Smooth muscle cell (in vitro differentiated cells): ENCODE data around the gene RILPL1. TPM values are rescaled to one million over a fixed set of nuclear protein-coding genes. Genes with fewer than 3 reads are reported as not detected.
"Not testable (repeated sequence)": the region's sequence is repeated elsewhere in the genome, so short reads cannot be mapped to it uniquely, and the experiment has no call there.

Source experiments
- DNase-seq: peaks from one replicate; lab custom pipeline; 2025; ENCODE audit not compliant: unreplicated experiment; lab: John Stamatoyannopoulos, UW
- H2AFZ ChIP-seq: fragments of 200-600 bp; sonication (generic); 2 replicates; pipeline ENCODE4 v1.6.0; 2016; ENCODE audit warnings: antibody characterized with exemption, low read depth, mild to moderate bottlenecking
- H3F3A ChIP-seq: fragments of 200-600 bp; sonication (generic); 2 replicates; pipeline ENCODE4 v1.6.0; 2017; ENCODE audit warnings: antibody characterized with exemption, low read depth
- H3K27ac ChIP-seq: fragments of 200-600 bp; sonication (generic); 2 replicates; pipeline ENCODE4 v1.5.1; 2016; ENCODE audit warnings: low read depth, mild to moderate bottlenecking
- H3K27me3 ChIP-seq: fragments of 200-600 bp; sonication (generic); 2 replicates; pipeline ENCODE4 v1.6.1; 2016; ENCODE audit warnings: low read depth, mild to moderate bottlenecking
- H3K36me3 ChIP-seq: fragments of 200-600 bp; sonication (generic); 2 replicates; pipeline ENCODE4 v1.5.1; 2016; ENCODE audit warnings: low read depth
- H3K4me1 ChIP-seq: fragments of 200-600 bp; sonication (generic); 2 replicates; pipeline ENCODE4 v1.5.1; 2016; ENCODE audit warnings: low read depth
- H3K4me2 ChIP-seq: fragments of 200-600 bp; sonication (generic); 2 replicates; pipeline ENCODE4 v1.6.0; 2016; ENCODE audit warnings: mild to moderate bottlenecking
- H3K4me3 ChIP-seq: fragments of 200-600 bp; sonication (generic); 2 replicates; pipeline ENCODE4 v1.5.1; 2016; ENCODE audit warnings: mild to moderate bottlenecking
- H3K79me2 ChIP-seq: fragments of 200-600 bp; sonication (generic); 2 replicates; pipeline ENCODE4 v1.6.0; 2016; ENCODE audit warnings: low read depth, mild to moderate bottlenecking
- H3K9ac ChIP-seq: fragments of 200-600 bp; sonication (generic); 2 replicates; pipeline ENCODE4 v1.6.0; 2016; ENCODE audit warnings: low read depth
- H3K9me3 ChIP-seq: fragments of 200-600 bp; sonication (generic); replicated peaks from 2 replicates; pipeline ENCODE4 v1.5.1; 2016; ENCODE audit warnings: low read depth
- H4K20me1 ChIP-seq: fragments of 200-600 bp; sonication (generic); 2 replicates; pipeline ENCODE4 v1.6.0; 2016; ENCODE audit warnings: low read depth
- WGBS: methylation state at CpG from one replicate; pipeline ENCODE4 v1.1.7; 2016; ENCODE audit warnings: low lambda C conversion rate; 5-methylcytosine and 5-hydroxymethylcytosine counted together
- polyA plus RNA-seq: library from polyadenylated mRNA; unstranded; fragments of >200 nt; fragmentation: Nextera tagmentation; extraction: Ambion mirVana; gene quantifications from 2 replicates; pipeline ENCODE4 v1.2.1, GENCODE V29; 2016
- total RNA-seq: library from RNA; depleted of rRNA; stranded (reverse); fragments of >200 nt; gene quantifications from 2 replicates; pipeline ENCODE4 v1.2.3, GENCODE V29; 2014
- TF ChIP-seq, protein P1 (sequence below): fragments of 200-600 bp; sonication (generic); IDR thresholded peaks from 2 replicates; pipeline ENCODE4 v1.5.1; 2017; ENCODE audit warnings: borderline replicate concordance, mild to moderate bottlenecking, antibody characterized with exemption; ENCODE audit not compliant: insufficient read depth, poor library complexity, severe bottlenecking

Gene RILPL1
- 13.2 and 17.9 TPM in 2 replicates for total RNA-seq
- 29.8 and 36.3 TPM in 2 replicates for polyA plus RNA-seq

DNA sequence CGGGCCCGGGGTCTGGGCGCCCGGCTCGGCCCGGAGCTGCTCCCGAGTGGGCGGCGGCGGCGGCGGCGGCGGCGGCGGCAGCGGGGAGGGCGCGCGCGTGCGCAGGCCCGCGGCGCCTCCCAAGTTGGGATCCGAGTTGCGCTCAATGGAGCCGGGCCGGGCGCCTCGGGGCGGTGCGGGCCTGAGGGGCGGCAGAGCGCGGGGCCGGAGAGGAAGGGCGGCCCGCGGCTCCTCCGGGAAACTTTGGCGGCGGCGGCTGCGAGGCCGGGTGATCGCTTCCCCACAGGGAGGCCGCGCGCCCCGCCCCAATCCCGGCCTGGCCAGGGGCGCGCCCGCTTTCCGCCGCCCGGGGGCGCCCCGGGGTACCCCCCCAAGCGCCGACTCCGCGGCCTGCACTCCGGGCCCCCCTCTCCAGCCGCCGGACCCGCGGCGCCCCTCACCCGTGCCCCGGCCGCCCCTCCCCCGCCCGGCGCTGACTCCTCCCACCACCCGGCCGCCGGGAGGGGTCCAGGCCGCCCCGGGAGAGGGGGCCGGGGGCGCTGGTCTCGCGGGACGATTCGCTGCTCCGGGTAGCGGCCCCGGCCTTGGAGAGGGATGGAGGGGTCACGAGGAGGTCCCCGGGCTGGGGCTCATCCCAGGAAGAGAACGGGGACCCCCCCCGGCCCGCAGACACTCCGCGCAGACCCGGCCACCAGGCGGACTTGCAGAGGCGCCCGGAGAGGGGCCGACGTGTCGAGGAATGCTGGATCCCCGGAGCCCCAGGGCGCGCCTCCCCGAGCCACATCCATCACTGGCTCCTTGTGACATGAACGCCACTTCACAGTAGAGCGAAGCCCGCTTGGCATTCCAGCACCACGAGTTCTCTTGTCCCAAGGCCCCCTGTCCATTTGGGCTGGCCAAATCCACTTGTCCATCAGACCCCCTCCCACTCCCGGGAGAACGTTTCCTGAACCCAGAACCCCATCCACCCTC is at the start of gene RILPL1:
Gene RILPL1, minus strand, starts transcription at position 48 of the 972 bp plus-strand sequence. CDS start 237 bp downstream, outside the sequence.
- H2AFZ ChIP-seq, result peak within 1 kb of the TSS; percentile 93
- H3K4me3 ChIP-seq, result peak within 1 kb of the TSS; percentile 85
- peaks cover 4% of the 10 kb centered on the region for H3F3A ChIP-seq
- TF ChIP-seq, protein P1, sequence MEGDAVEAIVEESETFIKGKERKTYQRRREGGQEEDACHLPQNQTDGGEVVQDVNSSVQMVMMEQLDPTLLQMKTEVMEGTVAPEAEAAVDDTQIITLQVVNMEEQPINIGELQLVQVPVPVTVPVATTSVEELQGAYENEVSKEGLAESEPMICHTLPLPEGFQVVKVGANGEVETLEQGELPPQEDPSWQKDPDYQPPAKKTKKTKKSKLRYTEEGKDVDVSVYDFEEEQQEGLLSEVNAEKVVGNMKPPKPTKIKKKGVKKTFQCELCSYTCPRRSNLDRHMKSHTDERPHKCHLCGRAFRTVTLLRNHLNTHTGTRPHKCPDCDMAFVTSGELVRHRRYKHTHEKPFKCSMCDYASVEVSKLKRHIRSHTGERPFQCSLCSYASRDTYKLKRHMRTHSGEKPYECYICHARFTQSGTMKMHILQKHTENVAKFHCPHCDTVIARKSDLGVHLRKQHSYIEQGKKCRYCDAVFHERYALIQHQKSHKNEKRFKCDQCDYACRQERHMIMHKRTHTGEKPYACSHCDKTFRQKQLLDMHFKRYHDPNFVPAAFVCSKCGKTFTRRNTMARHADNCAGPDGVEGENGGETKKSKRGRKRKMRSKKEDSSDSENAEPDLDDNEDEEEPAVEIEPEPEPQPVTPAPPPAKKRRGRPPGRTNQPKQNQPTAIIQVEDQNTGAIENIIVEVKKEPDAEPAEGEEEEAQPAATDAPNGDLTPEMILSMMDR, result peak; percentile 31
- no peaks in the 10 kb centered on the region for H3K9me3 ChIP-seq
- H3K27ac ChIP-seq, result peak within 1 kb of the TSS; percentile 38
- peak within 1 kb of the TSS; percentile 43 for H3K9ac ChIP-seq
- no peaks in the 10 kb centered on the region for H4K20me1 ChIP-seq
- H3K4me1 ChIP-seq, result peaks cover 17% of the 10 kb centered on the region
- H3K79me2 ChIP-seq, result peaks cover 16% of the 10 kb centered on the region
- peak within 1 kb of the TSS; percentile 95 for H3K4me2 ChIP-seq
- no peaks in the 10 kb centered on the region for H3K36me3 ChIP-seq
- no peaks in the 10 kb centered on the region for H3K27me3 ChIP-seq
- WGBS, result 2% methylated on average over 9 of the region's 114 CpGs
- DNase-seq, result peak; percentile 61

DNA sequence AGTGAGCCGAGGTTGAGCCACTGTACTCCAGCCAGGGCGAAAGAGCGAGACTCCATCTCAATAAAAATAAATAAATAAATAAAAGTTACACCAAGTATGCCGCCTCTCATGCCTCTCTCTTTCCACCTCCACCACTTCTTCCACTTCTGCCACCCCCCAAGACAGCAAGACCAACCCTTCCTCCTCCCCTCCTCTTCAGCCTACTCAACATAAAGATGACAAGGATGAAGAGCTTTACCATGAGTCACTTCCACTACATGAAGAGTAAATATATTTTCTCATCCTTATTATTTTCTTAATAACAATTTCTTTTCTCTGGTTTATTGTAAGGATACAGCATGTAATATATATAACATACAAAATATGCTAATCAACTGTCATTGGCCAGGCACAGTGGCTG is 47.3 kb upstream of the RILPL1 start:
- H4K20me1 ChIP-seq, result peaks cover 13% of the 10 kb centered on the region
- H3K9me3 ChIP-seq, result no peaks in the 10 kb centered on the region
- H3F3A ChIP-seq, result no peaks in the 10 kb centered on the region
- no peak for DNase-seq
- no peak overlapping the region for H3K4me2 ChIP-seq
- no peak overlapping the region for H3K27ac ChIP-seq
- H3K79me2 ChIP-seq, result peaks cover 36% of the 10 kb centered on the region
- H3K27me3 ChIP-seq, result no peaks in the 10 kb centered on the region
- no peak overlapping the region for H3K9ac ChIP-seq
- H3K4me1 ChIP-seq, result peaks cover 11% of the 10 kb centered on the region
- WGBS, result 95% methylated on average over 4 of the region's 4 CpGs
- TF ChIP-seq, protein P1, result no peak
- no peak overlapping the region for H3K4me3 ChIP-seq
- H3K36me3 ChIP-seq, result no peaks in the 10 kb centered on the region
- no peak overlapping the region for H2AFZ ChIP-seq

DNA sequence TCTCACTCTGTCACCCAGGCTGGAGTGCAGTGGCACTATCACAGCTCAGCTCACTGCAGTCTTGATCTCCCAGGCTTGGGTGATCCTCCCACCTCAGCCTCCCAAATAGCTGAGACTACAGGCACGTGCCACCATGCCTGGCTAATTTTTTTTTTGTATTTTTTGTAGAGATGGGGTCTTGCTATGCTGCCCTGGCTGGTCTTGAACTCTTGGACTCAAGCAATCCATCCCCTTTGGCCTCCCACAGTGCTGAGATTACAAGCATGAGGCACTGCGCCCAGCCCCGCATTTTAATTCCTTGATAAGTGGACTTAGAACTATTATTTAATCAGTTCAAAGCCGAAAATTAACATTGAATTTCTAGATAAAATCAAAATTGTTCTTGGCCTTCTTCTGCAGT is 45.3 kb upstream of the RILPL1 start:
- H2AFZ ChIP-seq, H3K27me3 ChIP-seq, H3K9ac ChIP-seq, DNase-seq, H3K4me1 ChIP-seq, H4K20me1 ChIP-seq, H3K9me3 ChIP-seq, H3K27ac ChIP-seq, H3K4me3 ChIP-seq, H3K4me2 ChIP-seq, H3F3A ChIP-seq, H3K36me3 ChIP-seq: not testable (repeated sequence)
- peaks cover 23% of the 10 kb centered on the region for H3K79me2 ChIP-seq
- 95% methylated on average over 4 of the region's 4 CpGs for WGBS

GRCh38 chr12:123578243-123578642 is 44.7 kb upstream of the RILPL1 start:
- Histone ChIP-seq H3K27ac (no peak overlapping the region), H3K4me2 (no peak overlapping the region), H3K4me1 (peaks cover 4% of the 10 kb centered on the region), H2AFZ (no peak overlapping the region), H4K20me1 (peaks cover 3% of the 10 kb centered on the region), H3K36me3 (no peaks in the 10 kb centered on the region), H3K27me3 (no peaks in the 10 kb centered on the region), H3F3A (no peaks in the 10 kb centered on the region), H3K9ac (no peak overlapping the region), H3K79me2 (peaks cover 20% of the 10 kb centered on the region), H3K4me3 (no peak overlapping the region), H3K9me3 (no peaks in the 10 kb centered on the region)
- 91% methylated on average over 3 of the region's 3 CpGs for WGBS
- TF ChIP-seq, protein P1, result no peak
- DNase-seq, result no peak
